H9 (cell line): ENCODE data around the gene TAGLN. TPM values are rescaled to one million over a fixed set of nuclear protein-coding genes. Genes with fewer than 3 reads are reported as not detected.

Experiments
- DNase-seq: peaks from one replicate; pipeline ENCODE4 v3.0.0-alpha.2; 2017
- H2AFZ ChIP-seq: one replicate; pipeline ENCODE4 v1.6.1; 2013; ENCODE audit warnings: mild to moderate bottlenecking, low read length, control low read depth, moderate library complexity
- H2AK5ac ChIP-seq: 2 replicates; pipeline ENCODE4 v1.6.1; 2013; ENCODE audit warnings: low read length, control low read depth, mixed read lengths; ENCODE audit not compliant: insufficient read length
- H2BK120ac ChIP-seq: one replicate; pipeline ENCODE4 v1.6.1; 2013; ENCODE audit warnings: low read depth, mild to moderate bottlenecking, low read length, control low read depth, inconsistent platforms; ENCODE audit not compliant: poor library complexity, severe bottlenecking
- H2BK12ac ChIP-seq: 2 replicates; pipeline ENCODE4 v1.6.1; 2013; ENCODE audit warnings: low read length, control low read depth, mixed read lengths, low read depth; ENCODE audit not compliant: insufficient read length
- H2BK15ac ChIP-seq: 2 replicates; pipeline ENCODE4 v1.6.1; 2013; ENCODE audit warnings: low read depth, low read length, control low read depth
- H2BK20ac ChIP-seq: one replicate; pipeline ENCODE4 v1.6.1; 2013; ENCODE audit warnings: low read depth, mild to moderate bottlenecking, low read length, control low read depth, inconsistent platforms; ENCODE audit not compliant: poor library complexity, severe bottlenecking
- H2BK5ac ChIP-seq: 2 replicates; pipeline ENCODE4 v1.6.1; 2013; ENCODE audit warnings: low read length, control low read depth, mixed read lengths; ENCODE audit not compliant: insufficient read length
- H3K14ac ChIP-seq: 2 replicates; pipeline ENCODE4 v1.6.1; 2013; ENCODE audit warnings: low read length, control low read depth; ENCODE audit not compliant: insufficient read depth
- H3K18ac ChIP-seq: 2 replicates; pipeline ENCODE4 v1.6.1; 2013; ENCODE audit warnings: low read depth, mild to moderate bottlenecking, mixed read lengths, low read length, control low read depth; ENCODE audit not compliant: insufficient read length
- H3K23ac ChIP-seq: 2 replicates; pipeline ENCODE4 v1.6.1; 2013; ENCODE audit warnings: low read length, control low read depth, mixed read lengths, low read depth; ENCODE audit not compliant: insufficient read length
- H3K23me2 ChIP-seq: 2 replicates; pipeline ENCODE4 v1.6.1; 2013; ENCODE audit warnings: low read depth, mild to moderate bottlenecking, mixed read lengths, low read length, control low read depth; ENCODE audit not compliant: insufficient read length, poor library complexity, severe bottlenecking
- H3K27ac ChIP-seq: 2 replicates; pipeline ENCODE4 v1.5.1; 2013; ENCODE audit warnings: low read length, control low read depth, mixed read lengths, low read depth; ENCODE audit not compliant: insufficient read length
- H3K27me3 ChIP-seq: 2 replicates; pipeline ENCODE4 v1.6.1; 2013; ENCODE audit warnings: low read length, control low read depth, inconsistent platforms; ENCODE audit not compliant: insufficient read depth
- H3K4ac ChIP-seq: 2 replicates; pipeline ENCODE4 v1.6.1; 2013; ENCODE audit warnings: low read depth, mild to moderate bottlenecking, control low read depth, inconsistent platforms, low read length, moderate library complexity
- H3K4me1 ChIP-seq: 2 replicates; pipeline ENCODE4 v1.6.1; 2013; ENCODE audit warnings: low read length, control low read depth, inconsistent platforms; ENCODE audit not compliant: insufficient read depth
- H3K4me2 ChIP-seq: 2 replicates; pipeline ENCODE4 v1.6.1; 2013; ENCODE audit warnings: low read length, control low read depth, mixed read lengths; ENCODE audit not compliant: insufficient read length, insufficient read depth
- H3K56ac ChIP-seq: 2 replicates; pipeline ENCODE4 v1.6.1; 2013; ENCODE audit warnings: low read depth, mild to moderate bottlenecking, mixed read lengths, low read length, control low read depth; ENCODE audit not compliant: insufficient read length
- H3K79me1 ChIP-seq: 2 replicates; pipeline ENCODE4 v1.6.1; 2013; ENCODE audit warnings: low read depth, mild to moderate bottlenecking, moderate library complexity, low read length, control low read depth, inconsistent platforms; ENCODE audit not compliant: insufficient read depth, poor library complexity, severe bottlenecking
- H3K79me2 ChIP-seq: 2 replicates; pipeline ENCODE4 v1.6.1; 2013; ENCODE audit warnings: low read length, control low read depth, inconsistent platforms; ENCODE audit not compliant: insufficient read depth
- H3K9ac ChIP-seq: 2 replicates; pipeline ENCODE4 v1.6.1; 2013; ENCODE audit warnings: low read length, control low read depth, mixed read lengths; ENCODE audit not compliant: insufficient read length; ENCODE audit errors: extremely low read depth
- H3K9me3 ChIP-seq: one replicate; pipeline ENCODE4 v1.6.1; 2013; ENCODE audit warnings: low read depth, low read length, inconsistent platforms; ENCODE audit not compliant: control insufficient read depth
- H3T11ph ChIP-seq: one replicate; pipeline ENCODE4 v1.6.1; 2013; ENCODE audit warnings: mild to moderate bottlenecking, low read length, control low read depth, inconsistent platforms
- H4K20me1 ChIP-seq: one replicate; pipeline ENCODE4 v1.6.1; 2013; ENCODE audit not compliant: control insufficient read depth, insufficient read length, insufficient read depth
- H4K5ac ChIP-seq: 2 replicates; pipeline ENCODE4 v1.6.1; 2013; ENCODE audit warnings: low read depth, mild to moderate bottlenecking, mixed read lengths, low read length, control low read depth; ENCODE audit not compliant: insufficient read length
- H4K8ac ChIP-seq: replicated peaks from 2 replicates; pipeline ENCODE4 v1.6.1; 2013; ENCODE audit warnings: low read length, control low read depth, mixed read lengths, low read depth; ENCODE audit not compliant: insufficient read length
- H4K91ac ChIP-seq: 2 replicates; pipeline ENCODE4 v1.6.1; 2013; ENCODE audit warnings: low read depth, mild to moderate bottlenecking, moderate library complexity, mixed read lengths, low read length, control low read depth; ENCODE audit not compliant: insufficient read length
- H3K27ac Mint-ChIP-seq, 3 experiments: 2 replicates in 2 of 3; 3 replicates in 1 of 3; pipeline ENCODE4 v1.8.0; 2020 to 2021; ENCODE audit warnings: mixed read lengths in 3 of 3, mild to moderate bottlenecking in 1 of 3, moderate library complexity in 1 of 3
- H3K27me3 Mint-ChIP-seq: 2 replicates; pipeline ENCODE4 v1.8.0; 2021; ENCODE audit warnings: low read depth, mild to moderate bottlenecking, moderate library complexity, mixed read lengths
- H3K36me3 Mint-ChIP-seq, 3 experiments: 2 replicates in 2 of 3; 3 replicates in 1 of 3; pipeline ENCODE4 v1.8.0; 2020 to 2021; ENCODE audit warnings: low read depth in 3 of 3, mixed read lengths in 3 of 3; ENCODE audit not compliant: insufficient read depth in 1 of 3
- H3K4me1 Mint-ChIP-seq, 2 experiments: 2 replicates each; pipeline ENCODE4 v1.8.0; 2020; ENCODE audit warnings: mixed read lengths in 2 of 2
- H3K4me3 Mint-ChIP-seq, 2 experiments: 2 replicates in 1 of 2; 3 replicates in 1 of 2; pipeline ENCODE4 v1.8.0; 2020 to 2021; ENCODE audit warnings: mild to moderate bottlenecking in 2 of 2, mixed read lengths in 2 of 2, moderate library complexity in 1 of 2
- H3K9me3 Mint-ChIP-seq, 2 experiments: 2 replicates in 1 of 2; 3 replicates in 1 of 2; pipeline ENCODE4 v1.8.0; 2020; ENCODE audit warnings: mild to moderate bottlenecking in 2 of 2, mixed read lengths in 2 of 2, moderate library complexity in 1 of 2
- CTCF ChIP-seq: fragments of 200-600 bp; sonication (generic); conservative IDR thresholded peaks from 3 replicates; pipeline ENCODE4 v1.8.0; 2021; ENCODE audit warnings: antibody characterized with exemption, mild to moderate bottlenecking
- WGBS: extraction: QIAGEN DNeasy Blood & Tissue Kit; methylation state at CpG from one replicate; pipeline ENCODE4 v1.1.7; 2013; ENCODE audit warnings: missing lambda C conversion rate, low lambda C conversion rate, mixed read lengths; ENCODE audit not compliant: insufficient read length; ENCODE audit errors: extremely low coverage; 5-methylcytosine and 5-hydroxymethylcytosine counted together
- total RNA-seq: library from RNA; stranded (reverse); gene quantifications from 2 replicates; pipeline ENCODE4 v1.2.1, GENCODE V29; 2021

TAGLN gene
- total RNA-seq, 1 experiment from 2014 or later: 176 TPM

- H3K14ac ChIP-seq: no peak overlapping the region
- Mint-ChIP-seq H3K27ac (peak overlapping the region in 1 of 3 experiments; percentile 69; a peak in 2 of 7 replicates), H3K4me3 (no peak overlapping the region), H3K9me3 (no peaks in the 10 kb centered on the region), H3K4me1 (peaks cover 17 to 23% of the 10 kb centered on the region in 2 experiments), H3K36me3 (peaks cover 18 to 68% (median 54%) of the 10 kb centered on the region in 3 experiments; a peak in 6 of 7 replicates), H3K27me3 (no peaks in the 10 kb centered on the region)
- no peak overlapping the region for H3K4ac ChIP-seq
- H3K56ac ChIP-seq: no peak overlapping the region
- no peak for DNase-seq
- no peaks in the 10 kb centered on the region for H3K27me3 ChIP-seq
- H4K91ac ChIP-seq: no peak overlapping the region
- no peak overlapping the region for H2AFZ ChIP-seq
- H3T11ph ChIP-seq: no peak overlapping the region
- H3K9ac ChIP-seq: no peak overlapping the region
- no peaks in the 10 kb centered on the region for H3K23me2 ChIP-seq
- no peak overlapping the region for H2AK5ac ChIP-seq
- no peak overlapping the region for H2BK5ac ChIP-seq
- H2BK12ac ChIP-seq: no peak overlapping the region
- H4K20me1 ChIP-seq: no peaks in the 10 kb centered on the region
- no peak overlapping the region for H3K18ac ChIP-seq
- H2BK20ac ChIP-seq: no peak overlapping the region
- H3K23ac ChIP-seq: no peak overlapping the region
- H2BK15ac ChIP-seq: no peak overlapping the region
- H2BK120ac ChIP-seq: no peak overlapping the region
- TF ChIP-seq CTCF: no peak
- H3K27ac ChIP-seq: no peak overlapping the region
- no peak overlapping the region for H4K5ac ChIP-seq
- H3K79me2 ChIP-seq: no peaks in the 10 kb centered on the region
- H3K9me3 ChIP-seq: no peaks in the 10 kb centered on the region
- H3K79me1 ChIP-seq: no peaks in the 10 kb centered on the region
- no peak overlapping the region for H3K4me2 ChIP-seq
- H3K4me1 ChIP-seq: no peaks in the 10 kb centered on the region
- no peak overlapping the region for H4K8ac ChIP-seq
- WGBS: no CpG with 5 or more reads among the region's 9 CpGs
Observed at GRCh38 chr11:117170210-117170609, 29.0 kb upstream of the TAGLN start.
